Endothelial cell of umbilical vein (primary cell): ENCODE data around the gene TPR.
A peak's percentile ranks its signal among the peaks of the same experiment; 100 is the strongest.

ENCODE experiments used
- EZH2 ChIP-seq: IDR thresholded peaks from 2 replicates; pipeline ENCODE4 v1.6.1; 2012; ENCODE audit warnings: borderline replicate concordance, low read depth, mild to moderate bottlenecking, moderate library complexity, low read length, inconsistent platforms; ENCODE audit not compliant: severe bottlenecking
- JUN ChIP-seq: IDR thresholded peaks from 2 replicates; pipeline ENCODE4 v1.6.1; 2011; ENCODE audit warnings: borderline replicate concordance, low read depth; ENCODE audit not compliant: insufficient read length, insufficient read depth
- MYC ChIP-seq: IDR thresholded peaks from one replicate; pipeline ENCODE4 v1.6.1; 2011; ENCODE audit warnings: mild to moderate bottlenecking, low read depth, low read length
- POLR2A ChIP-seq: IDR thresholded peaks from 2 replicates; pipeline ENCODE4 v1.6.1; 2012; ENCODE audit warnings: low read depth, mild to moderate bottlenecking, control low read depth, low read length
- POLR2AphosphoS5 ChIP-seq: IDR thresholded peaks from 2 replicates; pipeline ENCODE4 v1.6.1; 2012; ENCODE audit warnings: low read depth, mild to moderate bottlenecking, control low read depth, low read length, moderate library complexity; ENCODE audit not compliant: insufficient read depth
- TF ChIP-seq, protein P1 (sequence below), 2 donors: IDR thresholded peaks; 1 replicate in 1 of 2; 2 replicates in 1 of 2; pipeline ENCODE4 v1.5.1; 2011; ENCODE audit warnings: low read length in 2 of 2, mild to moderate bottlenecking in 2 of 2, moderate library complexity in 2 of 2, control low read depth in 1 of 2, inconsistent platforms in 1 of 2, low read depth in 1 of 2; ENCODE audit not compliant: insufficient read depth in 1 of 2; ENCODE audit errors: extremely low read depth in 1 of 2
- TF ChIP-seq, protein P2 (sequence below): IDR thresholded peaks from 2 replicates; pipeline ENCODE4 v1.6.1; 2011; ENCODE audit not compliant: insufficient read depth, insufficient read length

DNA sequence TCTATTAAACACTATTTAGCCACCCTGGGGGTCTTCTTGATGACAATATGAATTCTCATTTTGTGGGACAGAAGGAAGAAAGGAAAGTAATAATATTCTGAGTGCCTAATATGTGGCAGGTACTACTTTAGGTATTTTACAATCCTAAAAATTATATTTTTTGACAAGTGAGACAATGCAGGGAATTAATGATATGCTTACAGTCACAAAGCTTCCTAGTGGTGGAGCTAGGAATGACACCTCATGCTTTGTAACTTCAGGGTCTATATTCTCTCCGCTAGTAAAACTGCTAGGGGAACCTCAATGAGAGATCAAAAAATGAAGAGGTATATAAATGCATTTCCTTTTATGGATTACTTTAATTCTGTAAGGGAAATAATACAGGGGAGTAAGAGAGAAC, 44.3 kb downstream of the TPR start:
- TF ChIP-seq, protein P1, sequence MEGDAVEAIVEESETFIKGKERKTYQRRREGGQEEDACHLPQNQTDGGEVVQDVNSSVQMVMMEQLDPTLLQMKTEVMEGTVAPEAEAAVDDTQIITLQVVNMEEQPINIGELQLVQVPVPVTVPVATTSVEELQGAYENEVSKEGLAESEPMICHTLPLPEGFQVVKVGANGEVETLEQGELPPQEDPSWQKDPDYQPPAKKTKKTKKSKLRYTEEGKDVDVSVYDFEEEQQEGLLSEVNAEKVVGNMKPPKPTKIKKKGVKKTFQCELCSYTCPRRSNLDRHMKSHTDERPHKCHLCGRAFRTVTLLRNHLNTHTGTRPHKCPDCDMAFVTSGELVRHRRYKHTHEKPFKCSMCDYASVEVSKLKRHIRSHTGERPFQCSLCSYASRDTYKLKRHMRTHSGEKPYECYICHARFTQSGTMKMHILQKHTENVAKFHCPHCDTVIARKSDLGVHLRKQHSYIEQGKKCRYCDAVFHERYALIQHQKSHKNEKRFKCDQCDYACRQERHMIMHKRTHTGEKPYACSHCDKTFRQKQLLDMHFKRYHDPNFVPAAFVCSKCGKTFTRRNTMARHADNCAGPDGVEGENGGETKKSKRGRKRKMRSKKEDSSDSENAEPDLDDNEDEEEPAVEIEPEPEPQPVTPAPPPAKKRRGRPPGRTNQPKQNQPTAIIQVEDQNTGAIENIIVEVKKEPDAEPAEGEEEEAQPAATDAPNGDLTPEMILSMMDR (IDR thresholded peaks at IDR 0.05; ENCODE audit: extremely low read depth in 1 of 2, insufficient read depth in 1 of 2, low read depth in 1 of 2, low read length in 2 of 2), result peak; percentile 7 to 17
- TF ChIP-seq POLR2A, result no peak
- no peak for TF ChIP-seq MYC
- TF ChIP-seq EZH2, result no peak
- no peak for TF ChIP-seq POLR2AphosphoS5
- TF ChIP-seq, protein P2, sequence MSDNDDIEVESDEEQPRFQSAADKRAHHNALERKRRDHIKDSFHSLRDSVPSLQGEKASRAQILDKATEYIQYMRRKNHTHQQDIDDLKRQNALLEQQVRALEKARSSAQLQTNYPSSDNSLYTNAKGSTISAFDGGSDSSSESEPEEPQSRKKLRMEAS, result no peak
- TF ChIP-seq JUN, result no peak
